H1 (cell line): ENCODE measurements around the gene PRPF4. TPM values are rescaled to one million over a fixed set of nuclear protein-coding genes. Genes with fewer than 3 reads are reported as not detected.

Source experiments
- RAD21 ChIP-seq, 2 experiments: IDR thresholded peaks in 1 of 2; conservative IDR thresholded peaks in 1 of 2; 2 replicates each; pipeline ENCODE4 v1.6.1; 2011; ENCODE audit warnings: low read depth in 2 of 2, low read length in 2 of 2, improper control_type of control experiment in 1 of 2, inconsistent platforms in 1 of 2, mild to moderate bottlenecking in 1 of 2, moderate library complexity in 1 of 2
- polyA plus RNA-seq, 7 experiments: library from polyadenylated mRNA; depleted of rRNA in 3 of 7; stranded (reverse) in 5 of 7; unstranded in 2 of 7; fragments of >200 nt in 5 of 7; fragments of 200-250 nt in 2 of 7; gene quantifications; 1 replicate in 5 of 7; 2 replicates in 1 of 7; 4 replicates in 1 of 7; pipeline versions ENCODE4 v1.2.1 to v1.2.3, GENCODE V29; 2011 to 2013; ENCODE audit warnings: missing spikeins in 2 of 7, mixed read lengths in 2 of 7
- total RNA-seq: library from RNA; stranded (reverse); fragmentation: NEBNext Ultra II Directional; extraction: Animal tissue kit (Norgen Biotek cat#: 25700); gene quantifications from 2 replicates; pipeline ENCODE4 v1.2.1, GENCODE V29; 2021

PRPF4 gene
- total and polyA plus RNA-seq, 2 of the 8 experiments (the other 6 are each of a cell fraction or from before 2014, with no cell fraction given), result 15.2 to 33.4 TPM

- TF ChIP-seq RAD21 (IDR thresholded peaks at IDR 0.05 in 1 of 2, conservative IDR thresholded peaks at IDR 0.05 in 1 of 2; ENCODE audit: low read depth in 2 of 2, low read length in 2 of 2), result no peak
- TF ChIP-seq, all 59 proteins: peak for 0
Measured at GRCh38 chr9:113254991-113255390, 20.5 kb upstream of the PRPF4 start (continued).
